NCI-H2107 treated with DMSO at 0.1 percent for 48 hours (cell line): ENCODE results near the gene CLEC5A.
"Not testable (repeated sequence)": the region's sequence is repeated elsewhere in the genome, so short reads cannot be mapped to it uniquely, and the experiment has no call there.

ENCODE experiments used
- DNase-seq: peaks from one replicate; lab custom pipeline; 2025; ENCODE audit not compliant: unreplicated experiment; lab: John Stamatoyannopoulos, UW

CLEC5A gene

GRCh38 chr7:141949451-141949850, 2.7 kb upstream of the CLEC5A start:
- DNase-seq, result no peak

GRCh38 chr7:141949021-141949420, 2.2 kb upstream of the CLEC5A start:
- DNase-seq, result no peak

GRCh38 chr7:141945356-141945755, 1.4 kb downstream of the CLEC5A start:
- no peak for DNase-seq

GRCh38 chr7:141944811-141945210, 2.0 kb downstream of the CLEC5A start:
- DNase-seq, result no peak

- DNase-seq, result no peak
These were observed 2.9 kb downstream of the CLEC5A start for GRCh38 chr7:141943846-141944245.

GRCh38 chr7:141941075-141941474, 5.7 kb downstream of the CLEC5A start:
- DNase-seq, result no peak

GRCh38 chr7:141930211-141930610, 16.6 kb downstream of the CLEC5A start:
- no peak for DNase-seq

GRCh38 chr7:141928845-141929195, 18.0 kb downstream of the CLEC5A start:
- no peak for DNase-seq

- no peak for DNase-seq
These were observed 18.5 kb downstream of the CLEC5A start for GRCh38 chr7:141928146-141928844.

- DNase-seq, result no peak
These were observed 26.5 kb downstream of the CLEC5A start for GRCh38 chr7:141920281-141920680.

- no peak for DNase-seq
These were observed 30.7 kb downstream of the CLEC5A start, which contains the start of gene OR9A4 for GRCh38 chr7:141916099-141916498. OR9A4 (plus strand) TSS chr7:141916399; CDS start chr7:141918876, 2,477 bp downstream.

- DNase-seq, result no peak
These were observed 31.2 kb downstream of the CLEC5A start for GRCh38 chr7:141915565-141915964.

GRCh38 chr7:141911391-141911790, 35.4 kb downstream of the CLEC5A start:
- DNase-seq, result no peak

GRCh38 chr7:141906285-141906684, 40.5 kb downstream of the CLEC5A start:
- no peak for DNase-seq

- not testable (repeated sequence) for DNase-seq
These were observed 47.4 kb downstream of the CLEC5A start for GRCh38 chr7:141899366-141899765.

- no peak for DNase-seq
These were observed 55.4 kb downstream of the CLEC5A start for GRCh38 chr7:141891336-141891735.

- no peak for DNase-seq
These were observed 57.5 kb downstream of the CLEC5A start for GRCh38 chr7:141889321-141889720.

- no peak for DNase-seq
These were observed 62.1 kb downstream of the CLEC5A start for GRCh38 chr7:141884539-141885225.

GRCh38 chr7:141880960-141881359, 65.8 kb downstream of the CLEC5A start:
- DNase-seq, result no peak

GRCh38 chr7:141877365-141877764, 69.4 kb downstream of the CLEC5A start:
- DNase-seq, result no peak
